Pancreas (tissue), 10 donors: ENCODE data around the gene SLC15A1. TPM values are rescaled to one million over a fixed set of nuclear protein-coding genes. Genes with fewer than 3 reads are reported as not detected.
A peak's percentile ranks its signal among the peaks of the same experiment; 100 is the strongest.

Source experiments
- ATAC-seq, 4 donors: fragments of 200-7000 bp; cut with Tn5 transposase; one replicate each; pipeline versions ENCODE4 v1.8.0 to v1.9.1; 2020; ENCODE audit warnings: mild to moderate bottlenecking in 4 of 4, moderate library complexity in 4 of 4
- DNase-seq, 6 donors: peaks; one replicate each; pipeline ENCODE4 v3.0.0-alpha.2; 2020
- FAIRE-seq: peaks from 2 replicates; lab custom pipeline; 2012; peaks lifted over from hg19 to GRCh38; lab: Jason Lieb, UNC
- H3K27ac ChIP-seq, 4 donors: fragments of 200-600 bp; sonication (generic); 1 replicate in 3 of 4; 2 replicates in 1 of 4; pipeline versions ENCODE4 v1.5.0 to v1.8.0; 2020
- H3K27me3 ChIP-seq, 4 donors: fragments of 200-600 bp; one replicate each; pipeline ENCODE4 v1.8.0; 2021
- H3K36me3 ChIP-seq, 3 donors: fragments of 200-600 bp; sonication (generic) in 1 of 3; one replicate each; pipeline versions ENCODE4 v1.5.0 to v1.8.0; 2020 to 2021
- H3K4me1 ChIP-seq, 3 donors: fragments of 200-600 bp; one replicate each; pipeline ENCODE4 v1.8.0; 2021
- H3K4me3 ChIP-seq, 4 donors: fragments of 200-600 bp; sonication (generic) in 2 of 4; one replicate each; pipeline versions ENCODE4 v1.5.0 to v1.8.0; 2020 to 2021
- H3K9me3 ChIP-seq, 4 donors: fragments of 200-600 bp; one replicate each; pipeline ENCODE4 v1.8.0; 2021
- WGBS, 2 donors: extraction: QIAGEN DNeasy Blood & Tissue Kit; methylation state at CpG; one replicate each; pipeline ENCODE4 v1.1.7; 2013; 5-methylcytosine and 5-hydroxymethylcytosine counted together
- intact Hi-C, 3 donors: fragments of 100-400 bp; cut with DNase I; formaldehyde crosslinking; loops; one replicate each; pipeline versions ENCODE4 v1.11.1 to v1.14.2; 2022
- polyA plus RNA-seq, 2 donors: library from polyadenylated mRNA; stranded (reverse); fragments of 200-250 nt; gene quantifications; one replicate each; pipeline ENCODE4 v1.2.3, GENCODE V29; 2013
- total RNA-seq, 6 donors: library from RNA; stranded (reverse); fragmentation: NEBNext Ultra II Directional in 4 of 6; extraction: Animal tissue kit (Norgen Biotek cat#: 25700) in 4 of 6; gene quantifications; one replicate each; pipeline versions ENCODE4 v1.2.1 to v1.2.4, GENCODE V29; 2021 to 2023
- TF ChIP-seq, protein P1 (sequence below), 4 donors: fragments of 200-600 bp; sonication (generic) in 3 of 4; IDR thresholded peaks; one replicate each; pipeline versions ENCODE4 v1.5.0 to v1.8.0; 2021; ENCODE audit warnings: antibody characterized with exemption in 4 of 4
- donor health status: healthy with polysubstance abuse.
- donor health status: DM: no; HTN: no; CAD: no; lungs with moderate emphysema.
- donor health status: DM: no; HTN: no; CAD: no.
- donor health status: control.
- donor health status: control.
- donor health status: Bipolar disorder and iron deficiency.
- donor health status: DM: yes; HTN: yes; CAD: no.
- donor health status: DM: no; HTN: no; CAD: no.
- donor health status: DM: no; HTN: no; CAD: no.
- donor health status: DM: yes; HTN: yes; CAD: no.

SLC15A1 gene
- total and polyA plus RNA-seq, 8 donors, result 4.6 to 16.7 (median 6.6) TPM

DNA sequence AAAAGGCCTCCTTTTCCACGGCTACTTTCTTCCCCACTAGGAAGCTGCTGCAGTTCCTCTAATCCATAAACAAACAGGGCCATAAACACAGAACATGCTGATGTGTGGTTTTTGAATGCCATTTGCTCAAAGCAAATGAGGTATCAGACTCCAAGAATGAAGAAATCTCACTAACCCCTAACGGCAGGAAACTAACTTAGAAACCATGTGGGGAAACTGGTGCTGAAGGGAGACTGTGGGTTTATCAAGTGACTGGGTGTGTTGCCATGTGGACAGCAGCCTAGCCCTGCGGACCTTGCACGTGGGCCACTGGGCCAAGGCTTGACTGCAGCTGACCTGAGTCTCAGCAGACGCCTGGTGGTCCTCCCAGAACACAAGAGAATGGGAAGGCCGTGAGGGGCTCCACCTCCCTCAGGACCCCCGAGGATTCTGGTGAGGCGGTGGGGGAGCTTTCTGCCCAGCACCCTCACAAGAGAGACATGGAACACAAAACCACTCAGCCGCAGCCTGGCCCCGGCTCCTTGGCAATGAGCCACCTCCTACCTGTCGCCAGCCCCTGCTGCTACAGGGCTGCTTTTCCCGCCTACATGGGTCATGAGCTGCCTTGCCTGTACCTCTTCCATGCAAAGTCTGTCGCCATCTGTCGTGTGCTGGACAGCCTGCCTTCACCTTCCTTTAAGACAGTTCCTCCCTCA, 10.6 kb downstream of the SLC15A1 start:
- Histone ChIP-seq H3K9me3 (no peaks in the 10 kb centered on the region), H3K27ac (no peak overlapping the region), H3K4me1 (no peaks in the 10 kb centered on the region), H3K4me3 (no peak overlapping the region), H3K36me3 (no peaks in the 10 kb centered on the region), H3K27me3 (no peaks in the 10 kb centered on the region)
- WGBS, 2 donors, result 90 to 94% methylated on average over 14 of the region's 14 CpGs
- DNase-seq (peak in 1 of 6 donors; percentile 60), FAIRE-seq (no peak), ATAC-seq (no peak)
- TF ChIP-seq, protein P1, sequence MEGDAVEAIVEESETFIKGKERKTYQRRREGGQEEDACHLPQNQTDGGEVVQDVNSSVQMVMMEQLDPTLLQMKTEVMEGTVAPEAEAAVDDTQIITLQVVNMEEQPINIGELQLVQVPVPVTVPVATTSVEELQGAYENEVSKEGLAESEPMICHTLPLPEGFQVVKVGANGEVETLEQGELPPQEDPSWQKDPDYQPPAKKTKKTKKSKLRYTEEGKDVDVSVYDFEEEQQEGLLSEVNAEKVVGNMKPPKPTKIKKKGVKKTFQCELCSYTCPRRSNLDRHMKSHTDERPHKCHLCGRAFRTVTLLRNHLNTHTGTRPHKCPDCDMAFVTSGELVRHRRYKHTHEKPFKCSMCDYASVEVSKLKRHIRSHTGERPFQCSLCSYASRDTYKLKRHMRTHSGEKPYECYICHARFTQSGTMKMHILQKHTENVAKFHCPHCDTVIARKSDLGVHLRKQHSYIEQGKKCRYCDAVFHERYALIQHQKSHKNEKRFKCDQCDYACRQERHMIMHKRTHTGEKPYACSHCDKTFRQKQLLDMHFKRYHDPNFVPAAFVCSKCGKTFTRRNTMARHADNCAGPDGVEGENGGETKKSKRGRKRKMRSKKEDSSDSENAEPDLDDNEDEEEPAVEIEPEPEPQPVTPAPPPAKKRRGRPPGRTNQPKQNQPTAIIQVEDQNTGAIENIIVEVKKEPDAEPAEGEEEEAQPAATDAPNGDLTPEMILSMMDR (IDR thresholded peaks at IDR 0.05), result no peak
- intact Hi-C loops, result no loop called here

DNA sequence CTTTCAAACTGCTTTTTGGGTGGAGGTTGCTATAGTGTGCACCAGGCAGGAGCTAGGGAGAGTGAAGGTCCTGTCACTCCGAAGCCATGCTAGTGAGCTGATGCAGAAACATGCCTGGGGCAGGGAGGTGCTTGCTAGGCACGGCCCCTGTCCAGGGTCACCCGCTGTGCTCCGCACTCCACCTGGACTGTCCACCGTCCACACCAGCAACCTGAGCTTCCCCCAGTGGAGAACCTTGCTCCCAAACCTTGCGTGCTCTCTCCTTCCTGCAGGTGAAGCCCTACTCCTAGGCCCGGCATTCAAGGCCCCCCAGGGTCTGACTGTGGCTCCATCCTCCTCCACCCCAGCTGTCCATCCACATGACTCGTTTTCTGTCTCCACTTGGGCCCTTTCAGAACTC, 12.3 kb downstream of the SLC15A1 start:
- Histone ChIP-seq H3K36me3 (no peaks in the 10 kb centered on the region), H3K4me3 (no peak overlapping the region), H3K9me3 (no peaks in the 10 kb centered on the region), H3K27me3 (no peaks in the 10 kb centered on the region), H3K27ac (no peak overlapping the region), H3K4me1 (no peaks in the 10 kb centered on the region)
- no peak for FAIRE-seq
- intact Hi-C loops, result no loop called here
- TF ChIP-seq, protein P1 (IDR thresholded peaks at IDR 0.05), result no peak
- no peak for ATAC-seq
- no peak for DNase-seq
- WGBS, 2 donors, result 85 to 88% methylated on average over 8 of the region's 8 CpGs

DNA sequence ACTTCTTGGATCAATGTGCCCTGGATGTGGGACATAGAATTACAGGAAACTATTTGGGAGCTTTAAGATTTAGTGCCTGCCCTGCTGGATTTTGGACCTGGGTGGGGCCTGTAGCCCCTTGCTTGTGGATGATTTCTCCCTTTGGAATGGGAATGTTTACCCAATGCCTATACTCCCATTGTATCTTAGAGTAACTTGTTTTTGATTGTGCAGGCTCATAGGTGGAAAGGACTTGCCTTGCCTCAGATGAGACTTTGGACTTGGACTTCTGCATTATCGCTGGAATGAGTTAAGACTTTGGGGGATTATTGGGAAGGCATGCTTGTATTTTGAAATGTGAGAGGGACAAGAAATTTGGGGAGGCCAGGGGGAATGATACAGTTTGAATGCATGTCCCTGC, 13.5 kb downstream of the SLC15A1 start:
- ATAC-seq (no peak), FAIRE-seq (no peak), DNase-seq (no peak)
- H3K36me3 ChIP-seq, result no peaks in the 10 kb centered on the region
- H3K27ac ChIP-seq, result no peak overlapping the region
- intact Hi-C loops, result no loop called here
- no peak overlapping the region for H3K4me3 ChIP-seq
- WGBS, 2 donors, result 92 to 100% methylated on average over 1 of the region's 1 CpG
- no peaks in the 10 kb centered on the region for H3K9me3 ChIP-seq
- H3K27me3 ChIP-seq, result no peaks in the 10 kb centered on the region
- no peaks in the 10 kb centered on the region for H3K4me1 ChIP-seq
- TF ChIP-seq, protein P1 (IDR thresholded peaks at IDR 0.05), result no peak

DNA sequence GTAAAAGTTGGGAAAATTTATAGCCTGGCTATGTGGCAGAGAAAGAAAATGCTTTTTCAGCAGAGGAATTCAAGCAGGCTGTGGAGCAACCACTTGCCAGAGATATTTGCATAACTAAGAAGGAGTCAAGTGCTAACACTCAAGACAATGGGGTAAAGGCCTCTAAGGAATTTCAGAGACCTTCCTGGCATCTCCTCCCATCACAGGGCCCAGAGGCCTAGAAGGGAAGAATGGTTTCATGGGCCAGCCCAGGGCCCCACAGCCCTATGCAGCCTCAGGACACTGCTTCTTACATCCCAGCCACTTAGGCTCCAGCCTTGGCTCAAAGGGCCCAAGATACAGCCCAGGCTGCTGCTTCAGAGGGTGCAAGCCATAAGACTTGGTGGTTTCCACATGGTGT, 14.3 kb downstream of the SLC15A1 start:
- Histone ChIP-seq H3K27me3 (no peaks in the 10 kb centered on the region), H3K27ac (no peak overlapping the region), H3K36me3 (no peaks in the 10 kb centered on the region), H3K4me1 (no peaks in the 10 kb centered on the region), H3K9me3 (no peaks in the 10 kb centered on the region), H3K4me3 (no peak overlapping the region)
- intact Hi-C loops, result no loop called here
- DNase-seq (no peak), ATAC-seq (no peak), FAIRE-seq (no peak)
- TF ChIP-seq, protein P1 (IDR thresholded peaks at IDR 0.05), result no peak

DNA sequence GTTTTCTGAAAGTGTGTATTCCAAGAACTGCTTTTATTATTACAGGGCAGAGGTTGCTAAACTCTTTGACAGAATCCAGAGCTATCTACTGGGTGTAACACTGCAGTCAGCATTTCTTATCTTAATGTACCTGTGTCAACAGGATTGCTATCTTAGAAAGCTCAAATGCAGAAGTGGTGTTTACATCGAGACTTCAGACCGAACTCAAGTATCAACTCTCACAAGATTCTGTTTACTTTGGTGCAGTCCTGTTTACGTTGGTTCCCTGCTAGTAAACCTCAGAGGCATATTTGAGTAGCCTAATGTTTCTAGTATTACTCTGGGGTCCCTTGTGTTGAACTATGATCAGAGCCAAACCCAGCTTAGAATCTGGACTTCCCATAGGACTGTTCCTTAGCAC, 20.5 kb downstream of the SLC15A1 start:
- no peaks in the 10 kb centered on the region for H3K9me3 ChIP-seq
- no peak overlapping the region for H3K27ac ChIP-seq
- no peak overlapping the region for H3K4me3 ChIP-seq
- intact Hi-C loops, result no loop called here
- H3K36me3 ChIP-seq, result no peaks in the 10 kb centered on the region
- ATAC-seq, result no peak
- no peak for DNase-seq
- TF ChIP-seq, protein P1 (IDR thresholded peaks at IDR 0.05), result no peak
- H3K27me3 ChIP-seq, result no peaks in the 10 kb centered on the region
- 41 to 53% methylated on average over 3 of the region's 3 CpGs for WGBS, 2 donors
- H3K4me1 ChIP-seq, result no peaks in the 10 kb centered on the region
- FAIRE-seq, result no peak
